Activated gamma-delta T cell (primary cell): ENCODE measurements around the gene BICDL1.
A peak's percentile ranks its signal among the peaks of the same experiment; 100 is the strongest.

Source experiments
- DNase-seq: peaks from one replicate; lab custom pipeline; 2025; lab: John Stamatoyannopoulos, UW

BICDL1 gene

GRCh38 chr12:120101182-120101581, 112.1 kb downstream of the BICDL1 start:
- no peak for DNase-seq

GRCh38 chr12:120101617-120102016, 112.6 kb downstream of the BICDL1 start:
- no peak for DNase-seq

- no peak for DNase-seq
These were observed 113.4 kb downstream of the BICDL1 start for GRCh38 chr12:120102189-120103043.

GRCh38 chr12:120103044-120103338, 114.0 kb downstream of the BICDL1 start:
- no peak for DNase-seq

GRCh38 chr12:120103371-120103770, 114.3 kb downstream of the BICDL1 start:
- no peak for DNase-seq

- DNase-seq: no peak
These were observed 117.1 kb downstream of the BICDL1 start for GRCh38 chr12:120106151-120106550.

GRCh38 chr12:120109570-120110267, 120.7 kb downstream of the BICDL1 start:
- DNase-seq: no peak

- DNase-seq: peak; percentile 26
These were observed 121.8 kb downstream of the BICDL1 start for GRCh38 chr12:120110550-120111501.

- no peak for DNase-seq
These were observed 126.0 kb downstream of the BICDL1 start for GRCh38 chr12:120115066-120115465.

GRCh38 chr12:120115692-120116440, 126.8 kb downstream of the BICDL1 start:
- no peak for DNase-seq

GRCh38 chr12:120116441-120116791, 127.4 kb downstream of the BICDL1 start, which contains the start of gene RAB35:
RAB35 (minus strand) TSS chr12:120116753; CDS start chr12:120116650, 103 bp downstream.
- no peak for DNase-seq

GRCh38 chr12:120116792-120117651, 128.0 kb downstream of the BICDL1 start:
- DNase-seq: peak; percentile 95

GRCh38 chr12:120117961-120118320, 128.9 kb downstream of the BICDL1 start:
- no peak for DNase-seq

GRCh38 chr12:120118321-120119061, 129.5 kb downstream of the BICDL1 start:
- no peak for DNase-seq

- no peak for DNase-seq
These were observed 130.4 kb downstream of the BICDL1 start for GRCh38 chr12:120119271-120119973.

GRCh38 chr12:120121343-120121742, 132.3 kb downstream of the BICDL1 start:
- DNase-seq: no peak

- no peak for DNase-seq
These were observed 132.8 kb downstream of the BICDL1 start for GRCh38 chr12:120121766-120122293.

GRCh38 chr12:120125029-120125428, 136.0 kb downstream of the BICDL1 start:
- no peak for DNase-seq
